ENCODE data around the gene FBXO31.

DNA sequence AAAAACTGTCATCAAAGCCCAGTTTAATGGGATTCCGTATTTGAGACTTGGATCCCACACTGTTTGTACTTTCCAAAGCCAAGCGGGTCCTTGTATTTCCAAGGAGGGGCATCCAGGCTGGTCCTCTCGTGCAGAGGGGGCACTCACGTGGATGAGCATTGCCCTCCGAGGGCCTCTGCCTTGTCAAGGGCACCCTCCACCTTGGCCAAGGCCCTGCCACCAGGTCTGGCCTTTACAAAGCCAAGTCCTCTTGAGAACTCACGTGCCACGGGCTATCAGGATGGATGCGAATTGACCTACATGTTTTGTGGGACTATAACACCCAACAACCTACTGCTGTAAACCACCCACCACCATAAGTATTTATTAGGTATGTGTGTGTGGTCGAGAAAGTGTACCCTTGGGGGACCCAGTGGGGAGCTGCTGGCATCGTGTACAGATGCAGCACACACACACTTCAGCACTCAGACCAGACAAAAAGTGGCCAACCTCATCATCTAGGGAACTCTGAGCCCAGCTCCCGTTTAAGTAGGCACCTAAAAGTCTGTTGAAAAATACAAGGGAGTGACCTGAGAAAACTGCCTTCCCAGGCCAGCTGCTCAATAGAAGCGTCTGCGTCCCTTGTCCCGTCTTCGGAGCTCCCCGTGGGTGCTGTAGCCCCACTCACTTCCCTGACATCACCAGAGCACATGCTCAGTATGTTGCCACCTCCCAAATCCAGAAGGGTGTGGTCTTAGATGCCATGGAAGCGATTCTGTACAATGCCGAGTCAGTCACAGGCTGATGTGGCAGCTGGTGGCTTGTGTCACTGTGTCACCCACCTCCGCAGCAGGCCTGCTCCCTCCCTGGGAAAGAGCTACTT is 21.4 kb upstream of the FBXO31 start:
- TF ChIP-seq POLR2A (IDR thresholded peaks at IDR 0.05) = no peak
- TF ChIP-seq, protein P1, sequence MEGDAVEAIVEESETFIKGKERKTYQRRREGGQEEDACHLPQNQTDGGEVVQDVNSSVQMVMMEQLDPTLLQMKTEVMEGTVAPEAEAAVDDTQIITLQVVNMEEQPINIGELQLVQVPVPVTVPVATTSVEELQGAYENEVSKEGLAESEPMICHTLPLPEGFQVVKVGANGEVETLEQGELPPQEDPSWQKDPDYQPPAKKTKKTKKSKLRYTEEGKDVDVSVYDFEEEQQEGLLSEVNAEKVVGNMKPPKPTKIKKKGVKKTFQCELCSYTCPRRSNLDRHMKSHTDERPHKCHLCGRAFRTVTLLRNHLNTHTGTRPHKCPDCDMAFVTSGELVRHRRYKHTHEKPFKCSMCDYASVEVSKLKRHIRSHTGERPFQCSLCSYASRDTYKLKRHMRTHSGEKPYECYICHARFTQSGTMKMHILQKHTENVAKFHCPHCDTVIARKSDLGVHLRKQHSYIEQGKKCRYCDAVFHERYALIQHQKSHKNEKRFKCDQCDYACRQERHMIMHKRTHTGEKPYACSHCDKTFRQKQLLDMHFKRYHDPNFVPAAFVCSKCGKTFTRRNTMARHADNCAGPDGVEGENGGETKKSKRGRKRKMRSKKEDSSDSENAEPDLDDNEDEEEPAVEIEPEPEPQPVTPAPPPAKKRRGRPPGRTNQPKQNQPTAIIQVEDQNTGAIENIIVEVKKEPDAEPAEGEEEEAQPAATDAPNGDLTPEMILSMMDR (IDR thresholded peaks at IDR 0.05) = no peak
